ENCODE results near the gene SEMA6B. TPM values are rescaled to one million over a fixed set of nuclear protein-coding genes. Genes with fewer than 3 reads are reported as not detected.

Gene SEMA6B
- polyA plus RNA-seq, 1 of the 3 experiments (the other 2 are of a cell fraction), result 3.7 TPM

DNA sequence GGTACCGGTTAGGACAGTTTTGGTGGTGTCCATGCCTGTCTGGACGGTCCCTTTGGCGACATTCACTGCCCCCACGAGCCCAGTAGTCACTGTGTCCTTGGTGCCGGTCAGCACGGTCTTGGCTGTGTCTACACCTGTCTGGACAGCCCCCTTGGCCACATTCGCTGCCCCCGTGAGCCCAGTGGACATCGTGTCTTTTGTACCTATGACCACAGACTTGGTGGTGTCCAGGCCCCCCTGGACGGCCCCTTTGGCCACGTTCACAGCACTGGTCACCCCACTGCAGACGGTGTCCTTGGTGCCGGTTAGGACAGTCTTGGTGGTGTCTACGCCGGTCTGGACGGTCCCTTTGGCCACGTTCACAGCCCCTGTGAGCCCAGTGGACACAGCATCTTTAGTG is 47.4 kb downstream of the SEMA6B start:
- no peaks in the 10 kb centered on the region for H3K9me2 ChIP-seq
- no peak overlapping the region for H2AFZ ChIP-seq (ENCODE audit: low read depth)
- H3K27me3 ChIP-seq (ENCODE audit: insufficient read depth), result no peaks in the 10 kb centered on the region
- no peaks in the 10 kb centered on the region for H3K9me3 ChIP-seq
- no peaks in the 10 kb centered on the region for H4K20me1 ChIP-seq (ENCODE audit: insufficient read depth)
- 61% methylated on average over 7 of the region's 17 CpGs for WGBS (ENCODE audit: low lambda C conversion rate)
- no peak overlapping the region for H3K4me3 ChIP-seq (ENCODE audit: low read depth in 2 of 2, low read length in 1 of 2)
- DNase-seq, result no peak
- no peaks in the 10 kb centered on the region for H3K79me2 ChIP-seq (ENCODE audit: insufficient read depth)
- H3K36me3 ChIP-seq (replicated peaks in 1 of 2; ENCODE audit: control insufficient read depth in 1 of 2, insufficient read depth in 2 of 2, low read length in 1 of 2), result no peaks in the 10 kb centered on the region
- H3K9ac ChIP-seq, result no peak overlapping the region
- H3F3A ChIP-seq (replicated peaks; ENCODE audit: insufficient read depth), result no peaks in the 10 kb centered on the region
- H3K4me2 ChIP-seq, result no peak overlapping the region
- peaks cover 0 to 1% of the 10 kb centered on the region in 2 experiments; a peak in 1 of 4 replicates for H3K4me1 ChIP-seq (ENCODE audit: control insufficient read depth in 1 of 2, insufficient read depth in 2 of 2, low read depth in 1 of 2, low read length in 1 of 2)
- CTCF ChIA-PET, result no interaction called here
- TF ChIP-seq, protein P1, sequence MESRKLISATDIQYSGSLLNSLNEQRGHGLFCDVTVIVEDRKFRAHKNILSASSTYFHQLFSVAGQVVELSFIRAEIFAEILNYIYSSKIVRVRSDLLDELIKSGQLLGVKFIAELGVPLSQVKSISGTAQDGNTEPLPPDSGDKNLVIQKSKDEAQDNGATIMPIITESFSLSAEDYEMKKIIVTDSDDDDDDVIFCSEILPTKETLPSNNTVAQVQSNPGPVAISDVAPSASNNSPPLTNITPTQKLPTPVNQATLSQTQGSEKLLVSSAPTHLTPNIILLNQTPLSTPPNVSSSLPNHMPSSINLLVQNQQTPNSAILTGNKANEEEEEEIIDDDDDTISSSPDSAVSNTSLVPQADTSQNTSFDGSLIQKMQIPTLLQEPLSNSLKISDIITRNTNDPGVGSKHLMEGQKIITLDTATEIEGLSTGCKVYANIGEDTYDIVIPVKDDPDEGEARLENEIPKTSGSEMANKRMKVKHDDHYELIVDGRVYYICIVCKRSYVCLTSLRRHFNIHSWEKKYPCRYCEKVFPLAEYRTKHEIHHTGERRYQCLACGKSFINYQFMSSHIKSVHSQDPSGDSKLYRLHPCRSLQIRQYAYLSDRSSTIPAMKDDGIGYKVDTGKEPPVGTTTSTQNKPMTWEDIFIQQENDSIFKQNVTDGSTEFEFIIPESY (IDR thresholded peaks at IDR 0.05; ENCODE audit: borderline replicate concordance, low read depth), result no peak
- TF ChIP-seq, protein P2, sequence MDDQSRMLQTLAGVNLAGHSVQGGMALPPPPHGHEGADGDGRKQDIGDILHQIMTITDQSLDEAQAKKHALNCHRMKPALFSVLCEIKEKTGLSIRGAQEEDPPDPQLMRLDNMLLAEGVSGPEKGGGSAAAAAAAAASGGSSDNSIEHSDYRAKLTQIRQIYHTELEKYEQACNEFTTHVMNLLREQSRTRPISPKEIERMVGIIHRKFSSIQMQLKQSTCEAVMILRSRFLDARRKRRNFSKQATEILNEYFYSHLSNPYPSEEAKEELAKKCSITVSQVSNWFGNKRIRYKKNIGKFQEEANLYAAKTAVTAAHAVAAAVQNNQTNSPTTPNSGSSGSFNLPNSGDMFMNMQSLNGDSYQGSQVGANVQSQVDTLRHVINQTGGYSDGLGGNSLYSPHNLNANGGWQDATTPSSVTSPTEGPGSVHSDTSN (IDR thresholded peaks at IDR 0.05), result no peak
- TF ChIP-seq, protein P3, sequence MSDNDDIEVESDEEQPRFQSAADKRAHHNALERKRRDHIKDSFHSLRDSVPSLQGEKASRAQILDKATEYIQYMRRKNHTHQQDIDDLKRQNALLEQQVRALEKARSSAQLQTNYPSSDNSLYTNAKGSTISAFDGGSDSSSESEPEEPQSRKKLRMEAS (IDR thresholded peaks at IDR 0.05; ENCODE audit: low read depth), result no peak
- no peak for TF ChIP-seq RCOR1 (IDR thresholded peaks at IDR 0.05; ENCODE audit: low read length)
- TF ChIP-seq SIN3A (IDR thresholded peaks at IDR 0.05; ENCODE audit: borderline replicate concordance, low read depth, low read length), result no peak
- TF ChIP-seq POLR2AphosphoS5 (IDR thresholded peaks at IDR 0.05; ENCODE audit: low read depth, low read length), result no peak
- no peak for TF ChIP-seq NRF1 (IDR thresholded peaks at IDR 0.05; ENCODE audit: low read depth, low read length)
- TF ChIP-seq ELF1 (IDR thresholded peaks at IDR 0.05), result no peak
- no peak for TF ChIP-seq RXRA (IDR thresholded peaks at IDR 0.05; ENCODE audit: borderline replicate concordance, low read depth)
- no peak for TF ChIP-seq TAF1 (IDR thresholded peaks at IDR 0.05; ENCODE audit: borderline replicate concordance, low read depth, low read length)
- POLR2A ChIA-PET, result no interaction called here
- H3K27ac ChIP-seq (ENCODE audit: low read depth in 2 of 2, low read length in 1 of 2), result no peak overlapping the region

DNA sequence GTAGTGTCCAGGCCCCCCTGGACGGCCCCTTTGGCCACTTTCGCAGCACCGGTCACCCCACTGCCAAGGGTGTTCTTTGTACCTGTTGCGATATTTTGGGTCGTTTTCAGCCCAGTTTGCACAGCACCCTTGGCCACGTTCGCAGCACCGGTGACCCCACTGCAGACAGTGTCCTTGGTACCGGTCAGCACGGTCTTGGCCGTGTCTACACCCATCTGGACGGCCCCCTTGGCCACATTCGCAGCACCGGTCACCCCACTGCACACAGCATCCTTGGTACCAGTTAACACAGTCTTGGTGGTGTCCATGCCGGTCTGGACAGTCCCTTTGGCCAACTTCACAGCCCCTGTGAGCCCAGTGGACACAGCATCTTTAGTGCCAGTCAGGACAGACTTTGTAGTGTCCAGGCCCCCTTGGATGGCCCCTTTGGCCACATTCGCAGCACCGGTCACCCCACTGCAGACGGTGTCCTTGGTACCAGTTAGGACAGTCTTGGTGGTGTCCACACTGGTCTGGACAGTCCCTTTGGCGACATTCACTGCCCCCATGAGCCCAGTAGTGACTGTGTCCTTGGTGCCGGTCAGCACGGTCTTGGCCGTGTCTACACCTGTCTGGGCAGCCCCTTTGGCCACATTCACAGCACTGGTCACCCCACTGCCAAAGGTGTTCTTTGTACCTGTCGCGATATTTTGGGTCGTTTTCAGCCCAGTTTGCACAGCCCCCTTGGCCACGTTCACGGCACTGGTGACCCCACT is 48.0 kb downstream of the SEMA6B start:
- Histone ChIP-seq H3K4me2 (no peak overlapping the region), H3K9ac (no peak overlapping the region), H2AFZ (ENCODE audit: low read depth) (no peak overlapping the region), H3K79me2 (ENCODE audit: insufficient read depth) (no peaks in the 10 kb centered on the region), H3K27ac (ENCODE audit: low read depth in 2 of 2, low read length in 1 of 2) (no peak overlapping the region), H3F3A (replicated peaks; ENCODE audit: insufficient read depth) (no peaks in the 10 kb centered on the region), H3K4me3 (ENCODE audit: low read depth in 2 of 2, low read length in 1 of 2) (no peak overlapping the region), H3K4me1 (ENCODE audit: control insufficient read depth in 1 of 2, insufficient read depth in 2 of 2, low read depth in 1 of 2, low read length in 1 of 2) (0 out of 4 replicates have a peak, but pooled peaks cover 0 to 4% of the 10 kb centered on the region in 2 experiments), H3K9me3 (no peaks in the 10 kb centered on the region), H4K20me1 (ENCODE audit: insufficient read depth) (no peaks in the 10 kb centered on the region), H3K9me2 (no peaks in the 10 kb centered on the region), H3K27me3 (ENCODE audit: insufficient read depth) (no peaks in the 10 kb centered on the region), H3K36me3 (replicated peaks in 1 of 2; ENCODE audit: control insufficient read depth in 1 of 2, insufficient read depth in 2 of 2, low read length in 1 of 2) (no peaks in the 10 kb centered on the region)
- DNase-seq, result no peak
- TF ChIP-seq FOSL2 (IDR thresholded peaks at IDR 0.05; ENCODE audit: borderline replicate concordance, low read depth) (no peak), RCOR1 (IDR thresholded peaks at IDR 0.05; ENCODE audit: low read length) (no peak), JUND (IDR thresholded peaks at IDR 0.05) (no peak), SIN3A (IDR thresholded peaks at IDR 0.05; ENCODE audit: borderline replicate concordance, low read depth, low read length) (no peak), TCF12 (IDR thresholded peaks at IDR 0.05) (no peak), NFIC (IDR thresholded peaks at IDR 0.05; ENCODE audit: borderline replicate concordance) (no peak), TAF1 (IDR thresholded peaks at IDR 0.05; ENCODE audit: borderline replicate concordance, low read depth, low read length) (no peak)
- TF ChIP-seq, protein P4, sequence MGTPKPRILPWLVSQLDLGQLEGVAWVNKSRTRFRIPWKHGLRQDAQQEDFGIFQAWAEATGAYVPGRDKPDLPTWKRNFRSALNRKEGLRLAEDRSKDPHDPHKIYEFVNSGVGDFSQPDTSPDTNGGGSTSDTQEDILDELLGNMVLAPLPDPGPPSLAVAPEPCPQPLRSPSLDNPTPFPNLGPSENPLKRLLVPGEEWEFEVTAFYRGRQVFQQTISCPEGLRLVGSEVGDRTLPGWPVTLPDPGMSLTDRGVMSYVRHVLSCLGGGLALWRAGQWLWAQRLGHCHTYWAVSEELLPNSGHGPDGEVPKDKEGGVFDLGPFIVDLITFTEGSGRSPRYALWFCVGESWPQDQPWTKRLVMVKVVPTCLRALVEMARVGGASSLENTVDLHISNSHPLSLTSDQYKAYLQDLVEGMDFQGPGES (IDR thresholded peaks at IDR 0.05; ENCODE audit: low read depth, low read length), result no peak
- TF ChIP-seq, protein P5, sequence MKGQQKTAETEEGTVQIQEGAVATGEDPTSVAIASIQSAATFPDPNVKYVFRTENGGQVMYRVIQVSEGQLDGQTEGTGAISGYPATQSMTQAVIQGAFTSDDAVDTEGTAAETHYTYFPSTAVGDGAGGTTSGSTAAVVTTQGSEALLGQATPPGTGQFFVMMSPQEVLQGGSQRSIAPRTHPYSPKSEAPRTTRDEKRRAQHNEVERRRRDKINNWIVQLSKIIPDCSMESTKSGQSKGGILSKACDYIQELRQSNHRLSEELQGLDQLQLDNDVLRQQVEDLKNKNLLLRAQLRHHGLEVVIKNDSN (IDR thresholded peaks at IDR 0.05; ENCODE audit: borderline replicate concordance, low read depth), result no peak
- ChIA-PET CTCF (no interaction called here), POLR2A (no interaction called here)
- 60% methylated on average over 18 of the region's 27 CpGs for WGBS (ENCODE audit: low lambda C conversion rate)
